ENCODE data around the gene SLC25A33.

Gene SLC25A33

DNA sequence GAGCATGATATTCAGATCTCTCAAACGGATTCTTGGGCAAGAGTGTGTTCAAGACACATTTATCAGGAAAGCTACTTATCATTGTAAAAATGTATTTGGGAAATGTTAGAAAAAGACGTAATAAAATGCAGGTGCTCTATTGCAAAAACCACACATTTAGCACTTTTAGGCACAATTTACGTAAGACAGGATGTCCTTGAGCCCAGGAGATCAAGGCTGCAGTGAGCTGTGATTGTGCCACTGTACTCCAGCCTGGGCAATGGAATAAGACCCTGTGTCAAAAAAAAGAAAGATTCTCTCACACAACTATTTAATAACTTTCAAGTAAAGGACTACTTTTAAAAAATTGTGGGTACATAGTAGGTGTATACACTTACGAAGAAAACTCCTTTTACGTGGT lies 18.4 kb downstream of the SLC25A33 start:
- H3K27ac ChIP-seq (replicated peaks), result no peak overlapping the region
- no peak overlapping the region for H3K4me3 ChIP-seq (replicated peaks; ENCODE audit: insufficient read depth, low read length)
- no peak for DNase-seq (ENCODE audit: low read depth in 1 of 2, low spot score in 1 of 2)
- no peak for TF ChIP-seq GABPA (IDR thresholded peaks at IDR 0.05; ENCODE audit: low read depth)
- TF ChIP-seq, protein P1, sequence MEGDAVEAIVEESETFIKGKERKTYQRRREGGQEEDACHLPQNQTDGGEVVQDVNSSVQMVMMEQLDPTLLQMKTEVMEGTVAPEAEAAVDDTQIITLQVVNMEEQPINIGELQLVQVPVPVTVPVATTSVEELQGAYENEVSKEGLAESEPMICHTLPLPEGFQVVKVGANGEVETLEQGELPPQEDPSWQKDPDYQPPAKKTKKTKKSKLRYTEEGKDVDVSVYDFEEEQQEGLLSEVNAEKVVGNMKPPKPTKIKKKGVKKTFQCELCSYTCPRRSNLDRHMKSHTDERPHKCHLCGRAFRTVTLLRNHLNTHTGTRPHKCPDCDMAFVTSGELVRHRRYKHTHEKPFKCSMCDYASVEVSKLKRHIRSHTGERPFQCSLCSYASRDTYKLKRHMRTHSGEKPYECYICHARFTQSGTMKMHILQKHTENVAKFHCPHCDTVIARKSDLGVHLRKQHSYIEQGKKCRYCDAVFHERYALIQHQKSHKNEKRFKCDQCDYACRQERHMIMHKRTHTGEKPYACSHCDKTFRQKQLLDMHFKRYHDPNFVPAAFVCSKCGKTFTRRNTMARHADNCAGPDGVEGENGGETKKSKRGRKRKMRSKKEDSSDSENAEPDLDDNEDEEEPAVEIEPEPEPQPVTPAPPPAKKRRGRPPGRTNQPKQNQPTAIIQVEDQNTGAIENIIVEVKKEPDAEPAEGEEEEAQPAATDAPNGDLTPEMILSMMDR (IDR thresholded peaks at IDR 0.05; ENCODE audit: insufficient read depth, low read length), result no peak
- TF ChIP-seq, protein P2, sequence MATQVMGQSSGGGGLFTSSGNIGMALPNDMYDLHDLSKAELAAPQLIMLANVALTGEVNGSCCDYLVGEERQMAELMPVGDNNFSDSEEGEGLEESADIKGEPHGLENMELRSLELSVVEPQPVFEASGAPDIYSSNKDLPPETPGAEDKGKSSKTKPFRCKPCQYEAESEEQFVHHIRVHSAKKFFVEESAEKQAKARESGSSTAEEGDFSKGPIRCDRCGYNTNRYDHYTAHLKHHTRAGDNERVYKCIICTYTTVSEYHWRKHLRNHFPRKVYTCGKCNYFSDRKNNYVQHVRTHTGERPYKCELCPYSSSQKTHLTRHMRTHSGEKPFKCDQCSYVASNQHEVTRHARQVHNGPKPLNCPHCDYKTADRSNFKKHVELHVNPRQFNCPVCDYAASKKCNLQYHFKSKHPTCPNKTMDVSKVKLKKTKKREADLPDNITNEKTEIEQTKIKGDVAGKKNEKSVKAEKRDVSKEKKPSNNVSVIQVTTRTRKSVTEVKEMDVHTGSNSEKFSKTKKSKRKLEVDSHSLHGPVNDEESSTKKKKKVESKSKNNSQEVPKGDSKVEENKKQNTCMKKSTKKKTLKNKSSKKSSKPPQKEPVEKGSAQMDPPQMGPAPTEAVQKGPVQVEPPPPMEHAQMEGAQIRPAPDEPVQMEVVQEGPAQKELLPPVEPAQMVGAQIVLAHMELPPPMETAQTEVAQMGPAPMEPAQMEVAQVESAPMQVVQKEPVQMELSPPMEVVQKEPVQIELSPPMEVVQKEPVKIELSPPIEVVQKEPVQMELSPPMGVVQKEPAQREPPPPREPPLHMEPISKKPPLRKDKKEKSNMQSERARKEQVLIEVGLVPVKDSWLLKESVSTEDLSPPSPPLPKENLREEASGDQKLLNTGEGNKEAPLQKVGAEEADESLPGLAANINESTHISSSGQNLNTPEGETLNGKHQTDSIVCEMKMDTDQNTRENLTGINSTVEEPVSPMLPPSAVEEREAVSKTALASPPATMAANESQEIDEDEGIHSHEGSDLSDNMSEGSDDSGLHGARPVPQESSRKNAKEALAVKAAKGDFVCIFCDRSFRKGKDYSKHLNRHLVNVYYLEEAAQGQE (IDR thresholded peaks at IDR 0.05; ENCODE audit: insufficient replicate concordance, low read depth), result no peak
- TF ChIP-seq POLR2AphosphoS5 (IDR thresholded peaks at IDR 0.05; ENCODE audit: low read depth), result no peak
- TF ChIP-seq SPI1 (IDR thresholded peaks at IDR 0.05; ENCODE audit: borderline replicate concordance, low read depth), result no peak
- H3K27me3 ChIP-seq (ENCODE audit: insufficient read depth, poor library complexity, severe bottlenecking), result no peaks in the 10 kb centered on the region

DNA sequence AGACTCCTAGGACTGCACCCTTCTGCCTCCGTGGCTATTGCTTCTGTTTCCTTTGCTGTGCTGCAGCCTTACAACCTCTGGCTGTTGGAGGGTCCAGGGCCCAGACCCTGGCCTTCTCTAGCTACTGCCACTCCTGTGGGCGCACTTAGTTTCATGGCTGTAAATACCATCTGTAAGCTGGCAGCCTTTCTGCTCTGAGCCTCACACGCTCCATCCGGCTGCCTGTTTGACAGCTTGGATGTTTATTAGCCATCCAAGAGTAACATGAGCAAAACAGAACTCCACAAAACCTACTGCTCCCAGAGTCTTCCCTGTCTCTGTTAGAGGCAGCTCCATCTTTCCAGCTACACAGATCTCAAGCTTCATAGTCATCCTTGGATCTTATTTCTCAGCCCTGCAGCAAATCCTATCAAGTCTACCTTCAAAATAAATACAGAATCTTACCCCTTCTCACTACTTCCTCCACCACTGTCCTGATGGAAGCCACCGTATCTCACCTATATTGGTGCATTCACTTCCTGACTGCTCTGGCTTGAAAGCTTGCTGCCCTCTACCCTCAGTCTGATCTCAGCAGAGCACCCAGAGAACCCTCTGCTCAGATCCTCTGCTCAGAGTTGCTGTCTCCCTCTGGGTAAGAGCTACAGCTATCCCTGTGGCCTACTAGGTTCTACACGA lies 19.1 kb downstream of the SLC25A33 start:
- H3K4me3 ChIP-seq (replicated peaks; ENCODE audit: insufficient read depth, low read length), result no peak overlapping the region
- no peaks in the 10 kb centered on the region for H3K27me3 ChIP-seq (ENCODE audit: insufficient read depth, poor library complexity, severe bottlenecking)
- no peak for DNase-seq (ENCODE audit: low read depth in 1 of 2, low spot score in 1 of 2)
- TF ChIP-seq, protein P2 (IDR thresholded peaks at IDR 0.05; ENCODE audit: insufficient replicate concordance, low read depth), result no peak
- TF ChIP-seq, protein P1 (IDR thresholded peaks at IDR 0.05; ENCODE audit: insufficient read depth, low read length), result no peak
- TF ChIP-seq POLR2AphosphoS5 (IDR thresholded peaks at IDR 0.05; ENCODE audit: low read depth) (no peak), GABPA (IDR thresholded peaks at IDR 0.05; ENCODE audit: low read depth) (no peak), SPI1 (IDR thresholded peaks at IDR 0.05; ENCODE audit: borderline replicate concordance, low read depth) (no peak)
- H3K27ac ChIP-seq (replicated peaks), result no peak overlapping the region

DNA sequence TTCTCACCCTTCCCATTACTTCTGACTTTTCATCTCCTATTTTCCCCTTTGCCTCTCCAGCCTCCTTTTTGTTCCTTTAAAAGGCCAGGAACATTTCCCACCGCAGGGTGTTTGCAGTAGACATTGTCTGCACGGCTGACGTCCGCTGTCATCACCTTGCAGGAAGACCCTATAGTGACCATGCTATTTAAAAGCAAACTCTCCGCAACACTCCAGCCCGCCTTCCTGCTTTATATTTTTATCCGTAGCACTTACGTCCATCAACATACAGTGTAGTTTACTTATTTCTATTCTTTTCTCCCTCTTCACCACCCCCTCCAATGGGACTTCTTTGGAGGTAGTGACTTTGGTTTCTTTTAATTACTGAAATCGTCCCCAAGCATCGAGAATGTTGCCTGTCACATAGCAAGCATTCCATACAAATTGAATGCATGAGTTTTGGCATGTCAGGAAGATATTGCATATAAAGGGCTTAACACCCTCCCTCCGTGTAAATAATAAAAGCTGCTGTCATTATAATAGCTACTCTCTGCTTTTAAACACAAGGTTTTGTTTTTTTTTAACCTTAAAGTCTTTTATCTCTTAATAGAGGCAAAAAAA lies 19.8 kb downstream of the SLC25A33 start:
- Histone ChIP-seq H3K4me3 (replicated peaks; ENCODE audit: insufficient read depth, low read length) (no peak overlapping the region), H3K27me3 (ENCODE audit: insufficient read depth, poor library complexity, severe bottlenecking) (no peaks in the 10 kb centered on the region), H3K27ac (replicated peaks) (no peak overlapping the region)
- TF ChIP-seq, protein P1 (IDR thresholded peaks at IDR 0.05; ENCODE audit: insufficient read depth, low read length), result no peak
- TF ChIP-seq, protein P2 (IDR thresholded peaks at IDR 0.05; ENCODE audit: insufficient replicate concordance, low read depth), result no peak
- no peak for TF ChIP-seq GABPA (IDR thresholded peaks at IDR 0.05; ENCODE audit: low read depth)
- TF ChIP-seq POLR2AphosphoS5 (IDR thresholded peaks at IDR 0.05; ENCODE audit: low read depth), result no peak
- TF ChIP-seq SPI1 (IDR thresholded peaks at IDR 0.05; ENCODE audit: borderline replicate concordance, low read depth), result no peak
- DNase-seq (ENCODE audit: low read depth in 1 of 2, low spot score in 1 of 2), result no peak
